Measurements from ENCODE around the gene RUNX2.

Gene RUNX2

GRCh38 chr6:45521226-45521625, 193.1 kb downstream of the RUNX2 start:
- DNase-seq (ENCODE audit: low read depth): no peak

DNA sequence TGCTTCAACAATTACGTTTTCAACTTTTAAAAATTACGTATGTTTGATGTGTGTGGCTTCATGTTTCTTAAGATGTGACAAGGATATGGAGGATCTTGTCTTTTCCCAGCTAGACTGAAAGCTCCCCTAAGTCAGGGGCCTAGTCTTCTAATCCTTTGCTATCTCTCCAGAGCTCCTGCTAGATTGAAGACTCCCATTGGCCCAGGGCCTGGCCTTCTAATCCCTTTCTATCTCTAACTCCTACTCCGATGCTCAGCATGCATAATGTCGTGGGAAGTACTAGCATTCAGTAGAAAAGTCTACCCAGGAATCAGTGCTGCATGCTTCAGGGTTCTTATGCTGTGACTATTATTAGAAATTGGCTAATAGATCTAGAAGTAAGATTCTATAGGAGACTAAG, 194.4 kb downstream of the RUNX2 start:
- no peak for DNase-seq (ENCODE audit: low read depth)

DNA sequence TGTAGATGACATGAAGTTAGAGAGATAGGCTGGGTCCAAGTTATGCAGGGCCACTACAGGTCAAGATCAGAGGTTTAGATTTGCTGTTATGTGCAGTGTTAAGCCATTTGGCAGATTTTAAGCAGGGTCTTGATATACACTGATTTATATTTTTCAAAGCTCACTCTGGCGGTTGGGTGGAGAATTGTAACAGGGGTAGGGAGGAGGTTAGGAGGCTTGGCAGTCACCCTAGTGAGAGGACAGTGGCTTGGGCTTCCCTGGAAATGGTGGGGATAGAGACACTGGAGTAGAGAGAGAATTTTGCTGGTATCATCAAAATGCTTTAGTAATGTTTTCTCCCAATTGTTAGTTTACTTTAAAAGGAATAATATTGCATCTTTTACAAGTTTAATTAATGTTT, 199.1 kb downstream of the RUNX2 start:
- no peak for DNase-seq (ENCODE audit: low read depth)

- DNase-seq (ENCODE audit: low read depth): no peak
These were observed 204.0 kb downstream of the RUNX2 start for GRCh38 chr6:45531999-45532595.

DNA sequence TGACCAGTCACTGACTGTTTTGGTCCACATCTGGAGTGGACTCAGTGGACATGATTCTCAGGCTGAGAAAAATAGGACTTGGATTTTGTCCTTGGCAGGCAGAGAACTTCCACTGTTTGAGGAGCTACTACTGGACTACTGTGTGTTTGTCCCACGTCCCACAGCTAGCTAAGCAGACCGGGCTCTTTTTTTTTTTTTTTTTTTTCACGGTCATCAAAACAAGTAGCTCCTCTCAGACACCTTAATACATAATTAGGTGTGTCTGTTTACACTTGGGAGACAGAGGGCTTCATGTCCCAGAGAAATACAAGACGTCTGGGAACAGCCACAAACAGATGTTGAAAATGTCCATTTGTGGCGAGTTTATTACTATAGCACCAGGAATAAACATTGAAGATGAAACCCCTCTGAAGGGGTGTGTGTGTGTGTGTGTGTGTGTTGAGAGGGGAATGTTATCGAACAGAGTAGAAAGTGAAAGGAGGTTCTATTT, 204.6 kb downstream of the RUNX2 start:
- no peak for DNase-seq (ENCODE audit: low read depth)

- DNase-seq (ENCODE audit: low read depth): no peak
These were observed 205.3 kb downstream of the RUNX2 start for GRCh38 chr6:45533386-45533785.

DNA sequence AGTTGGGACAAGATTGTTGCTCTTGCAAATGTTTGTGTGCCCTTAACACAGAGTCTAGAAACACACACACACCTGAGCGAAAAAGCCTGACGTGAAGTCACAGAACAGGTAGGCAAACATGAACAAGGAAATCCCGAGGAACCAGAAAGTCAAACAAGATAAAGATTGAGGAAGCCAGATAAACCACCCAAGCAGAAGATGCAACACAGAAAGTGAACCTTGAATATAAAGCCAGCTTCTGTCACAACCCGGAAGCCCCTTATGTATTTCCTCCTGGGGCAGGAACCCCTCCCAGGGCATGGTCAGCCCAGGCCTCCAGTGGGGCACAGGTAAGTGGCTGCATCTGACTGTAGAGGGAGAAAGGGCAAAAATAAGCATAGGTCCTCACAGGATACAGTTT, 207.8 kb downstream of the RUNX2 start:
- no peak for DNase-seq (ENCODE audit: low read depth)

GRCh38 chr6:45537539-45537938, 209.4 kb downstream of the RUNX2 start:
- DNase-seq (ENCODE audit: low read depth): no peak

- DNase-seq (ENCODE audit: low read depth): no peak
These were observed 210.8 kb downstream of the RUNX2 start for GRCh38 chr6:45538641-45539547.

GRCh38 chr6:45540375-45540920, 212.3 kb downstream of the RUNX2 start:
- DNase-seq (ENCODE audit: low read depth): no peak

DNA sequence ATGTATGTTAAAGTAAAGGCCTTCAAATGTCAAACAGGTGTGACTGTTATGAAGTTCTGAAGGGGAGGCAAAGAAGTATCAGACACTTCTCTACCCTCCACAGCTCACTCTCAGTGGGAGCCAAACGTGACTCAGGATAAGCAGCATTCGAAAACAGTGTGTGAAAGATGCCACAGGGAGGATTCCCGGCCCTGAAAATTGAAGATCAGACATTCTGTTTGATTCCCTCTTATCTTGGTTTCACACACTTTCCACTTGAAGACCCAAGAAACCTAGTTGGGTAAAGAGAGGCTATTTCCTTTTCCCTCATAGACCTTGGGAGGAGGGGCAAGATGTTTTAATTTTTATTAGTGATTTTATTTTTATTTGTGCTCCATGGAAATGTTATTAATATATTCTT, 213.8 kb downstream of the RUNX2 start:
- DNase-seq (ENCODE audit: low read depth): no peak

GRCh38 chr6:45543298-45544235, 215.4 kb downstream of the RUNX2 start:
- no peak for DNase-seq (ENCODE audit: low read depth)

DNA sequence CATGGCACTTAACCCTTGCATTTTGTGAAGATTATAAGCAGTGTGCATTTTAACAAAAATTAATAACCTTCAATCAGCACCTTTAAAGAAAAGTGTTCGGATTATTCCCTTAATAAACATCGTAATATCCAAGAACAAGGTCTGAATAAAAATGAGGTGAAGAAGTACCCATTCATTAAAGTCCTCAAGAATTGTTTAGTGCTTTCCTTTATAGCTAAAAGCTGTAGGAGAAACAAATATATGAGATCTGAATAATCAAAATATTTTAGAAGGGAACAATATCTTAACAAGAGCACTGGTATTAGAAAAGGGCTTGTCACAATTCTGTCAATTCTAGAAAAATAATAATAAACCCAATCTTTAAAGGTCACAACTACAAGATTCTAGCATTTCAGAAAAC, 217.3 kb downstream of the RUNX2 start:
- DNase-seq (ENCODE audit: low read depth): no peak

DNA sequence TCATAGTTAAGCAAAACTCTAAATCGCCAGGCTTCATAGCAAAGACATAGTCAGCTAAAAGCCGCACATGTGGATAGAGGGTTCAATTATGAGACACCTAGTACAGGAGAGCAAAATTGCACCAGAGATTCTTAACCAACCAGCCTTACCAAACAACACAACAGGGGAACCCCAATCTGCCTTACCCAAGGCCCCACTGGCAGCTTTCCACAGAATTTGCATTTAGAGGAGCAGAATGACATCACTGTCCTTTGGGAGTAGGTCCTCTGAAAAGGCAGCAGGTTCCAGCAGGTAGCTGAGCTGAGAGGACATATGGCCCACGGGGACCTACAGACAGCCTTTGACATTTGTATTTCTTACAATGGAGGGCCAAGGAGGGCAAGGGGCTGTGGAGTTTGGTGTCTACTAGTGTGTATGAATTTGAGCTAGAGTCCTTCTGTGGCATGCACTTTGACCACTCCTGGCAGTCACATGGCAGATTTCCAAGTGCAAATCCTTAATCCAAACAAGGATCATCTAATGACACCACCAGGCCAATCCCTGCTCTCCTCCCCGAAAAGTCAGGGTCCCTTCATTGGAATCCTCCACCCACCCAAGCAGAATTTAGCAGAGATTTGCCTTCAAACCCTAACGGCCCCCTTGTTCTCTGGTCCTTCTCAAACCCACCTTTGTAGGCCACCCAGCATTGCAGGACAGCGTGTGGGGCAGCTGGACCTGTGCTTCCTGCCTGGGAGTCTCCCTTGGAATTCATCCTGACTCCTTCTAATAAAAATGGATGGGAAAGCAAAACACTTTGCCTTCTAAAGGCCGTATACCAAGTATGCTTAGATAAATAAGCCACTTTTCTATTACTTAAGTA, 220.8 kb downstream of the RUNX2 start:
- no peak for DNase-seq (ENCODE audit: low read depth)

- no peak for DNase-seq (ENCODE audit: low read depth)
These were observed 224.4 kb downstream of the RUNX2 start for GRCh38 chr6:45552536-45552935.

GRCh38 chr6:45553730-45554344, 225.7 kb downstream of the RUNX2 start:
- DNase-seq (ENCODE audit: low read depth): no peak

- DNase-seq (ENCODE audit: low read depth): no peak
These were observed 226.5 kb downstream of the RUNX2 start for GRCh38 chr6:45554591-45554990.

DNA sequence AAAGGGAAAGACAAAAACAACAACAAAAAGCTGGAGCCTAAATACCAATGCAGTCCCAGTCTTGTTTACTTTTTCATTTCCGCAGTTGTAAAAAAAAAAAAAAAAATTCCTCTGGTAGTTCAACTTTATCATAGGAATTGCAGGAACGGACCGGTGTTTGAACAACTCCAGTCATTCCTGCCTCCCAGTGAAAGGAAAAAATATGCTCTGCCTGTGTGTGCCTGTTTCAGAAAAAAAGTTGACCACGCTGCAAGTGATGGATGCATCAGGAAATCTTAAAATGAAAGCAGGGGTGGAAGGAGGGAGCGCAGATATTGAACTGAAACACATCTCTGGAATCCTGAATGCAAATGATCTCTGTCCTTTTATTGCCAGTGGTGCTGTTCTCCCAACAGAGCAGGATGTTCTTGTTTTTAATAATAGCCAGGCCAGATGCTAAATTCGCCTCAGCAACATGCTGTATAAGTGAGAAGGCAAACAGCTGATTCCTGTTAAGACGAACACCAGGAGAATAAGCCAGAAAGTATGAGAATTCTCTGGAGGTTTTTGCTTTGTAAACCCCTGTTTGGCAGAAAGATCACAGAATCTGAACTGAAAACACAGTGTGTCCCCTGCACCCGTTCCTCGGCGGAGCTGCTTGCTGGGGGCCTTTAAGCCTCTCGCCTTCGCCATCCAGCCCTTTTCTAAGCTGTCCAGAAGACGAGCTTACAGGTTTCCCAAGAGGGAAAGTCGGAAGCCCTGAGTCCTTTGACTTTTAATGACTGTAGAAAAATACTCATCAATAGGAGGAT, 228.0 kb downstream of the RUNX2 start:
- no peak for DNase-seq (ENCODE audit: low read depth)

- no peak for DNase-seq (ENCODE audit: low read depth)
These were observed 228.7 kb downstream of the RUNX2 start for GRCh38 chr6:45556828-45557227.

DNA sequence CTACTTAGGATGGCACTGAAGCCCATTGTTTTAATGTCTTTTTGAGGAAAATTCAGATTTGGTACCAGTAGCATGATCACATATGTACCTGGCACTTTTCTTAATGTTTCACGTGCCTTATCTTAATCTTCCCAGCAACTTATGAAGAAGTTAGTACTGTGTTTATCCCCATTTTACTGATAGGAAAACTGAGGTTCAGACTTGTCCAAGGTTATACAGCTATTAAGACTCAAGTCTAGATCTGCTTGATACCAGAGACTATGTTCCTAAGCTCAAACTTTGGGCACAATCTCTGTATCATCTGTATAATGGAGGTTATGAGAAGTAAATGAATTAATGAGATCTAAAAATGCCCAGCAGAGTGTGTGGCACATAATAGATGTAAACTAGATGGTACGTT, 229.3 kb downstream of the RUNX2 start:
- DNase-seq (ENCODE audit: low read depth): no peak

All from activated T-cell treated with anti-CD3 and anti-CD28 coated beads for 1 hour (primary cell).